ENCODE data around the gene ELF3.
"Not testable (repeated sequence)": the region's sequence is repeated elsewhere in the genome, so short reads cannot be mapped to it uniquely, and the experiment has no call there.

The ELF3 gene

GRCh38 chr1:202017749-202018467, 7.5 kb downstream of the ELF3 start:
- H3K4me1 ChIP-seq (ENCODE audit: control insufficient read depth, insufficient read depth, low read length), result peaks cover 23% of the 10 kb centered on the region
- peaks cover 30% of the 10 kb centered on the region for H3K36me3 ChIP-seq (ENCODE audit: control insufficient read depth, insufficient read depth, low read length)
- H3K9me3 ChIP-seq (ENCODE audit: control insufficient read depth, insufficient read depth, low read depth, low read length), result no peaks in the 10 kb centered on the region
- no peak overlapping the region for H3K9ac ChIP-seq (ENCODE audit: low read length)
- H3K27me3 ChIP-seq (ENCODE audit: control insufficient read depth, insufficient read depth, low read length), result no peaks in the 10 kb centered on the region
- no peak overlapping the region for H3K4me3 ChIP-seq (ENCODE audit: low read depth, low read length)
- no peak overlapping the region for H3K27ac ChIP-seq (ENCODE audit: low read depth, low read length)

DNA sequence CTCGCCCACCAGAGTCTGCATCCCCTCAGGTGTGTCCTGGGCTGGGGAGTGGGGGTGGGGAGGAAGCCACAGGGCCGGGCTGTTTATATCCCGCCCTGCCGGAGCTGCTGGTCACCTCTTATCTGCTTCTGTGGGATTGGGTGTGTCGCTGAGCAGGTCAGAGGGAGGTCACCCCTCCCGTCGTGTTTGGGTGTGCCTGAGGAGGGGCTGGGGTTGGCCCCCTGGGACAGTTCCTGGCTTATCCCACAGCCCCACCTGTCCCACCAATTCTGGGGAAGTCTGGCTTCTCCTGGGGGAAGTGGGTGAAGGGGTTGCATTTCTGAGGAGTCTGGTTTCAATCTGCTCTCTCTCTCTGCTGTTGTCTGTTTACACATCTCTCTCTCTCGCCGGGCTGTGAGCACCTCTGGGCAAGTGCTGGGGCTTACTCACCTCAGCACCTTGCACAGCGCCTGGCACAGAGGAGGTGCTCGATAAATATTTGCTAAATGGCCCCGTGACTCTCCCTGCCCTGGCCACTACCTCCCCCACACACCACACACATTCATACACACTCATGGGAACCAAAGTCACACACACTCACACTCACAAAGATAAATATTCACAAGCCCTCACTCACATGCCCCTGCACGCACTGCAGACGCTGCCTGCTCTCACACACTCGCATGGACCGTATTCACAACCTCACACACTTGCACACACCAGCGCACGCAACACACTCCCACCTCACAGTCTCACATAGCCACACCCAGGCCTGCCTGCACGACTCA, 8.3 kb downstream of the ELF3 start:
- Histone ChIP-seq H3K4me1 (ENCODE audit: control insufficient read depth, insufficient read depth, low read length) (peaks cover 25% of the 10 kb centered on the region), H3K4me3 (ENCODE audit: low read depth, low read length) (no peak overlapping the region), H3K36me3 (ENCODE audit: control insufficient read depth, insufficient read depth, low read length) (peaks cover 22% of the 10 kb centered on the region), H3K9ac (ENCODE audit: low read length) (no peak overlapping the region), H3K9me3 (ENCODE audit: control insufficient read depth, insufficient read depth, low read depth, low read length) (no peaks in the 10 kb centered on the region), H3K27ac (ENCODE audit: low read depth, low read length) (no peak overlapping the region), H3K27me3 (ENCODE audit: control insufficient read depth, insufficient read depth, low read length) (no peaks in the 10 kb centered on the region)

- H3K27me3 ChIP-seq (ENCODE audit: control insufficient read depth, insufficient read depth, low read length); H3K27ac ChIP-seq (ENCODE audit: low read depth, low read length); H3K9me3 ChIP-seq (ENCODE audit: control insufficient read depth, insufficient read depth, low read depth, low read length); H3K4me3 ChIP-seq (ENCODE audit: low read depth, low read length); H3K9ac ChIP-seq (ENCODE audit: low read length): not testable (repeated sequence)
- Histone ChIP-seq H3K4me1 (ENCODE audit: control insufficient read depth, insufficient read depth, low read length) (peaks cover 25% of the 10 kb centered on the region), H3K36me3 (ENCODE audit: control insufficient read depth, insufficient read depth, low read length) (peaks cover 17% of the 10 kb centered on the region)
Measured at GRCh38 chr1:202019235-202019558, 8.8 kb downstream of the ELF3 start.

- Histone ChIP-seq H3K36me3 (ENCODE audit: control insufficient read depth, insufficient read depth, low read length) (no peaks in the 10 kb centered on the region), H3K27ac (ENCODE audit: low read depth, low read length) (no peak overlapping the region), H3K27me3 (ENCODE audit: control insufficient read depth, insufficient read depth, low read length) (no peaks in the 10 kb centered on the region), H3K9ac (ENCODE audit: low read length) (no peak overlapping the region), H3K9me3 (ENCODE audit: control insufficient read depth, insufficient read depth, low read depth, low read length) (no peaks in the 10 kb centered on the region), H3K4me1 (ENCODE audit: control insufficient read depth, insufficient read depth, low read length) (peaks cover 14% of the 10 kb centered on the region), H3K4me3 (ENCODE audit: low read depth, low read length) (no peak overlapping the region)
Measured at GRCh38 chr1:202023001-202023433, 12.6 kb downstream of the ELF3 start.

DNA sequence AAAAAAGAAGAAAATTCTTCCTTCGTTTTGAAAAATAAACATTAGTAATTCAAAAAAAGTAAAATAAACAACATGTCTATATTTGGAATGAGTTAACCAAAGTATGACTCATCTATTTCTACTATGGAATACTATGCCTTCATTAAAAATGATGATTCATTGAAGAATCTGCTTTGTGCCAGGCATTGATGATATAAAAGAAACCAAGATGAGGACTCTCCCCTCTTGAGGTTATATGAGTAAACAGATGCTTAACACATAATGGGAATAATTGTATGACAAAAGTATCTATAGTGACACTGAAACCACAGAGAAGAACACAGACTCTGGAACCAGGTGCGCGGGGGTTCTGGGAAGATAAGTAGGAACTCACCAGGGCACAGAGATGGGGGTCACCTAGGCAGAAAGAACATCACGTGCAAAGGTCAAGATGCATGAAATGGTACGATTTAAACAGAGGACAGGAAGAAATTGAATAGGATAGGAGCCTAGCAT, 18.8 kb downstream of the ELF3 start:
- no peak overlapping the region for H3K4me3 ChIP-seq (ENCODE audit: low read depth, low read length)
- H3K9me3 ChIP-seq (ENCODE audit: control insufficient read depth, insufficient read depth, low read depth, low read length), result no peaks in the 10 kb centered on the region
- no peaks in the 10 kb centered on the region for H3K27me3 ChIP-seq (ENCODE audit: control insufficient read depth, insufficient read depth, low read length)
- H3K36me3 ChIP-seq (ENCODE audit: control insufficient read depth, insufficient read depth, low read length), result no peaks in the 10 kb centered on the region
- no peak overlapping the region for H3K27ac ChIP-seq (ENCODE audit: low read depth, low read length)
- H3K9ac ChIP-seq (ENCODE audit: low read length), result no peak overlapping the region
- peaks cover under 1% of the 10 kb centered on the region; the same call in 1 of the 2 replicates for H3K4me1 ChIP-seq (ENCODE audit: control insufficient read depth, insufficient read depth, low read length)

DNA sequence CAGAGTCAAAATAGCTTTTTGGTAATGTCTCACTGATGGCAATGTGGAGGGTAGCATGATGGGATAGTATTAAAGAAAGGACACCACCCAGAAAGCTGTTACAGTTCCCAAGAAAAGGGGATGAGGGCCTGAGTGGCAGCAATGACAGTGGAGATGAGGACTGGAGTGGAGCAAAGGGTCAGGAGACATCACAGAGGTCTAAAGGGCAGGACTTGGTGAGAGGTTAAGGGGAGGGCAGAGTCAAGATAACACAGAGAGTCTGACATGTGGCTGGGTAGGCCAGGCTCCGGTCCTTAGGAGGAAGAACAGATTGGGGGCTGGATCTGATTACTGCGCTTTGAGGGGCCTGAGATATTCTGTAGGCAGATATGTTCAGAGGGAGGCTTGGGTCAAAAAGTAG, 19.3 kb downstream of the ELF3 start:
- H3K27ac ChIP-seq (ENCODE audit: low read depth, low read length), result no peak overlapping the region
- no peaks in the 10 kb centered on the region for H3K27me3 ChIP-seq (ENCODE audit: control insufficient read depth, insufficient read depth, low read length)
- H3K36me3 ChIP-seq (ENCODE audit: control insufficient read depth, insufficient read depth, low read length), result no peaks in the 10 kb centered on the region
- no peak overlapping the region for H3K4me3 ChIP-seq (ENCODE audit: low read depth, low read length)
- no peak overlapping the region for H3K9ac ChIP-seq (ENCODE audit: low read length)
- H3K9me3 ChIP-seq (ENCODE audit: control insufficient read depth, insufficient read depth, low read depth, low read length), result no peaks in the 10 kb centered on the region
- H3K4me1 ChIP-seq (ENCODE audit: control insufficient read depth, insufficient read depth, low read length), result peaks cover 4% of the 10 kb centered on the region; the same call in 1 of the 2 replicates

GRCh38 chr1:202031796-202032195, 21.4 kb downstream of the ELF3 start:
- peaks cover 4% of the 10 kb centered on the region; the same call in 1 of the 2 replicates for H3K4me1 ChIP-seq (ENCODE audit: control insufficient read depth, insufficient read depth, low read length)
- no peak overlapping the region for H3K27ac ChIP-seq (ENCODE audit: low read depth, low read length)

DNA sequence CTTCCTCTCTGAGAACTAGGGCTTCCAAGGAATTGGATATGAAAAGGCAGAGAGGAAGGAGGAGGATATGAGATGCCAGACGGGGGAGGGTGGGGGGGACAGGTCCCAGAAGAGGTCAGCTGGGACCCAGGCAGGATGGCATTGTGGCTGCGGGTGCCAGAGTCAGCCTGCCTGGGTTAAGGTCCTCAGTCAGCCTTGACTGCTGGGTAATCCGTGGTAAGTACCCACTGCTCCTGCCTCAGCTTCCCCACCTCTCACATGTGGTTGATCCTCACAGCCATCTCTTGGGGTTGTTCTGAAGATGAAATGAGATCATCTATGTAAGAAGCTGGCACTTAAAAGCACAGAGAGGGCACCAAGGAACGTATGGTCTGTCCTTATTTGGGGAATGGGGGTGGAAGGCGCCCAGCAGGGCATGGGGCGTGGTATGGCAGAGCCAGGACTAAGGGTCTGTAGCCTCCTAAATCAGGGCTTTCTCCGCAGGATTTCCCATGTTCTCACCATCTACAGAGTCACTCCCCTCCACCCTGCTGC, 23.8 kb downstream of the ELF3 start:
- Histone ChIP-seq H3K9ac (ENCODE audit: low read length) (no peak overlapping the region), H3K4me3 (ENCODE audit: low read depth, low read length) (no peak overlapping the region), H3K27me3 (ENCODE audit: control insufficient read depth, insufficient read depth, low read length) (no peaks in the 10 kb centered on the region), H3K36me3 (ENCODE audit: control insufficient read depth, insufficient read depth, low read length) (no peaks in the 10 kb centered on the region), H3K27ac (ENCODE audit: low read depth, low read length) (no peak overlapping the region), H3K9me3 (ENCODE audit: control insufficient read depth, insufficient read depth, low read depth, low read length) (no peaks in the 10 kb centered on the region), H3K4me1 (ENCODE audit: control insufficient read depth, insufficient read depth, low read length) (peaks cover 4% of the 10 kb centered on the region; the same call in 1 of the 2 replicates)

More at GRCh38 chr1:202031796-202032195, 21.4 kb downstream of the ELF3 start:
- Histone ChIP-seq H3K4me3 (ENCODE audit: low read depth, low read length) (no peak overlapping the region), H3K9ac (ENCODE audit: low read length) (no peak overlapping the region), H3K27me3 (ENCODE audit: control insufficient read depth, insufficient read depth, low read length) (no peaks in the 10 kb centered on the region), H3K9me3 (ENCODE audit: control insufficient read depth, insufficient read depth, low read depth, low read length) (no peaks in the 10 kb centered on the region), H3K36me3 (ENCODE audit: control insufficient read depth, insufficient read depth, low read length) (no peaks in the 10 kb centered on the region)

DNA sequence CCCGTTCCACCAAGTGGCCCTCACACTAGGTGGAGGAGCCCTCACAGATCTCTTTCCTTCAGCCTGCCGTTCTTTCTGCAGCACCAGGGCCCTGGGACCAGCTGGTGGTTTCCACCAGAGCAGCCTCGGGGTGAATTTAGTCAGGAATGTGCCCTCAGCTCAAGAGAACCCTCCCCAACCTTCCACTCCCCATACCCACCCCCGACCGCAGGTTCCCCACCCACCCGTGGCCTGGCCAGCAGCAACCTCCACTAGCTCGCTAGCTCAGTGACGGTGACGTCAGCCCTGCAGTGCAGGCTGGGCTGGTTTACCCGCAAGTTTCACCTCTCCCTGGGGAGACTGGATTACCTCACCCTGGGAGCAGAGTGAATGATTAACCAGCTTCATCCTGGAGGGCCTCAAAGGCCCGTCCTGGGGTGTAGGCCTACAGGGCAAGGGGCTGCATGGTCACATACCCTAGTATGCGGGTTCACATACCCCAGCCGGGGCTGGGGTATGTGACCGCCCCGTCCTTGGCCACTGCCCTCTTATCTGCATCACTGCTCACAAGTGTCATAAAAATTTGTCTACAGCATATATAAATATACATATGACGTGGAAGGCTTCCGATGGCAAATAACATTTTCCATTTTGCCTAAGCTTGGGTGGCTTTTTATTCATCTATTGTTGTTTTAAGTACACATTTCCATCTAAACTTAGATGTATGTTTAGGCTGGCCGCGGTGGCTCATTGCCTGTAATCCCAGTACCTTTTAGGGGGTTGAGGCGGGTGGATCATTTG, 24.5 kb downstream of the ELF3 start:
- no peaks in the 10 kb centered on the region for H3K27me3 ChIP-seq (ENCODE audit: control insufficient read depth, insufficient read depth, low read length)
- no peak overlapping the region for H3K9ac ChIP-seq (ENCODE audit: low read length)
- peaks cover 4% of the 10 kb centered on the region; the same call in 1 of the 2 replicates for H3K4me1 ChIP-seq (ENCODE audit: control insufficient read depth, insufficient read depth, low read length)
- no peak overlapping the region for H3K27ac ChIP-seq (ENCODE audit: low read depth, low read length)
- no peak overlapping the region for H3K4me3 ChIP-seq (ENCODE audit: low read depth, low read length)
- no peaks in the 10 kb centered on the region for H3K36me3 ChIP-seq (ENCODE audit: control insufficient read depth, insufficient read depth, low read length)
- H3K9me3 ChIP-seq (ENCODE audit: control insufficient read depth, insufficient read depth, low read depth, low read length), result no peaks in the 10 kb centered on the region

GRCh38 chr1:202036595-202037387, 26.4 kb downstream of the ELF3 start:
- H3K27me3 ChIP-seq (ENCODE audit: control insufficient read depth, insufficient read depth, low read length), result no peaks in the 10 kb centered on the region
- H3K9ac ChIP-seq (ENCODE audit: low read length), result no peak overlapping the region
- H3K27ac ChIP-seq (ENCODE audit: low read depth, low read length), result no peak overlapping the region
- no peak overlapping the region for H3K4me3 ChIP-seq (ENCODE audit: low read depth, low read length)
- no peaks in the 10 kb centered on the region for H3K9me3 ChIP-seq (ENCODE audit: control insufficient read depth, insufficient read depth, low read depth, low read length)
- H3K36me3 ChIP-seq (ENCODE audit: control insufficient read depth, insufficient read depth, low read length), result no peaks in the 10 kb centered on the region
- H3K4me1 ChIP-seq (ENCODE audit: control insufficient read depth, insufficient read depth, low read length), result peaks cover 4% of the 10 kb centered on the region; the same call in 1 of the 2 replicates

All from HUES6 (cell line).